AG09319 (cell line): ENCODE results near the gene KDM3A.

Experiments used
- DNase-seq: peaks from one replicate; pipeline ENCODE4 v3.0.0-alpha.2; 2010; ENCODE audit warnings: low read depth; ENCODE audit errors: extremely low read depth
- CTCF ChIP-seq: IDR thresholded peaks from 2 replicates; pipeline ENCODE4 v1.5.1; 2011; ENCODE audit warnings: low read depth, mild to moderate bottlenecking, inconsistent platforms, low read length, moderate library complexity

The KDM3A gene

GRCh38 chr2:86477349-86477748, 36.2 kb downstream of the KDM3A start:
- DNase-seq = no peak
- no peak for TF ChIP-seq CTCF

GRCh38 chr2:86480105-86480504, 38.9 kb downstream of the KDM3A start:
- TF ChIP-seq CTCF = no peak
- no peak for DNase-seq

GRCh38 chr2:86482034-86482433, 40.9 kb downstream of the KDM3A start:
- no peak for TF ChIP-seq CTCF
- no peak for DNase-seq

GRCh38 chr2:86484385-86484784, 43.2 kb downstream of the KDM3A start:
- no peak for DNase-seq
- TF ChIP-seq CTCF = no peak

GRCh38 chr2:86485103-86485502, 43.9 kb downstream of the KDM3A start:
- no peak for TF ChIP-seq CTCF
- no peak for DNase-seq

- no peak for TF ChIP-seq CTCF
- DNase-seq = no peak
These were observed 44.6 kb downstream of the KDM3A start for GRCh38 chr2:86485802-86486201.

- no peak for TF ChIP-seq CTCF
- no peak for DNase-seq
These were observed 45.9 kb downstream of the KDM3A start for GRCh38 chr2:86487062-86487461.
